Ectodermal cell (in vitro differentiated cells): Measurements from ENCODE around the gene MID1.

ENCODE experiments used
- H3K27ac ChIP-seq: 2 replicates; pipeline ENCODE4 v1.7.0; 2013; ENCODE audit warnings: mild to moderate bottlenecking, low read depth, low read length; ENCODE audit not compliant: insufficient read depth, poor library complexity, severe bottlenecking
- H3K27me3 ChIP-seq: 2 replicates; pipeline ENCODE4 v1.7.0; 2013; ENCODE audit warnings: mild to moderate bottlenecking, low read length; ENCODE audit not compliant: insufficient read depth, control insufficient read depth, poor library complexity, severe bottlenecking
- H3K36me3 ChIP-seq: one replicate; pipeline ENCODE4 v1.7.0; 2013; ENCODE audit warnings: low read length; ENCODE audit not compliant: control insufficient read depth, insufficient read depth
- H3K4me1 ChIP-seq: one replicate; pipeline ENCODE4 v1.7.0; 2013; ENCODE audit warnings: low read length; ENCODE audit not compliant: control insufficient read depth, insufficient read depth
- H3K4me3 ChIP-seq: 2 replicates; pipeline ENCODE4 v1.7.0; 2013; ENCODE audit warnings: low read depth, low read length, control low read depth; ENCODE audit not compliant: insufficient read depth
- H3K9me3 ChIP-seq: 2 replicates; pipeline ENCODE4 v1.7.0; 2013; ENCODE audit warnings: mild to moderate bottlenecking, low read length, moderate library complexity; ENCODE audit not compliant: control insufficient read depth
- WGBS, 2 experiments: methylation state at CpG; one replicate each; pipeline ENCODE4 v1.1.7; 2013; ENCODE audit warnings: missing lambda C conversion rate in 2 of 2; 5-methylcytosine and 5-hydroxymethylcytosine counted together

Gene MID1

DNA sequence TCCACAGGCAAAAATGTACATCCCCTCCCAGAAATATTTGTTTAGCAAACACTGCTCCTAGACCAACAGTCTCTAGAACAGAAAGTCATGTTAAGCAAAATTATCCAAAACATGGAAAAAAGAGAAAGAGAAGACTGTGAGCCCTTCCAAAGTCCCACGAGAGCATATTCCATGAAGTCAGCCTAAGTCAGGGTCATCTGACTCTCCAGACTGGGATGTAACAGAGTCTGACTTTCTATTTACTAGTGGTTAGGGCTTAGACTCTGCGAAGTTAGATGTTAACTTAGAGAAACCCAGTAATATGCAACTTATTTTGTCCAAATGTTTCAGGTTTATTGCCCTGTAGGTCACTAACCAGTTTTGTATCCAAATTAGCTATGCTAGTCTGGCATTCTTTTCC, 102.3 kb downstream of the MID1 start:
- no peaks in the 10 kb centered on the region for H3K9me3 ChIP-seq
- H3K4me1 ChIP-seq = no peaks in the 10 kb centered on the region
- WGBS, 2 experiments = 95 to 100% methylated on average over 2 of the region's 2 CpGs
- no peaks in the 10 kb centered on the region for H3K36me3 ChIP-seq
- no peak overlapping the region for H3K4me3 ChIP-seq
- H3K27me3 ChIP-seq = no peaks in the 10 kb centered on the region
- H3K27ac ChIP-seq = no peak overlapping the region

DNA sequence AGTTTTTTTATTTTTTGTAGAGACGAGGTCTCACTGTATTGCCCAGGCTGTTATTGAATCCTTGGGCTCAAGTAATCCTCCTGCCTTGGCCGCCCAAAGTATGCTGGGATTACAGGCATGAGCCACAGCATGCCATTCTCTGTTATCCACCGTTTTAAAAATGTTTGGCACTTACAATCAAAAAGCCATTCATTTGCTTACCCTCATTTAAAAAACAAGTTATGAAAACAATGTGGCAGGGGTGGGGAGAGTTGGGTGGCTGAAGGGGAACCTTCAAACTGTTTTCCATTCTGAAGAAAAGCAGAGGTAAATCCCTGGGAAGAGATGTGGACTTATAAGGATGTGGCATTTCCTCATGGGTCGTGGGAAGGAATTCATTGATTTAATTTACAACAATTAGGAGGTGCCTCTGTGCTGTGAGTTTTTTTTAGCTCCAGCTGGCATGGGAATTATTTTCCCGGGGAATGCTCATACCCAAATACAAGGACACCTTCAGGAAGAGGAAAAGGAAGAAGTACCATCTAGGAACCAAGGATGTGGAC, 103.5 kb downstream of the MID1 start:
- H3K9me3 ChIP-seq = no peaks in the 10 kb centered on the region
- 83 to 96% methylated on average over 4 to 5 of the region's 5 CpGs for WGBS, 2 experiments
- no peak overlapping the region for H3K27ac ChIP-seq
- H3K27me3 ChIP-seq = no peaks in the 10 kb centered on the region
- no peaks in the 10 kb centered on the region for H3K4me1 ChIP-seq
- no peaks in the 10 kb centered on the region for H3K36me3 ChIP-seq
- H3K4me3 ChIP-seq = no peak overlapping the region

DNA sequence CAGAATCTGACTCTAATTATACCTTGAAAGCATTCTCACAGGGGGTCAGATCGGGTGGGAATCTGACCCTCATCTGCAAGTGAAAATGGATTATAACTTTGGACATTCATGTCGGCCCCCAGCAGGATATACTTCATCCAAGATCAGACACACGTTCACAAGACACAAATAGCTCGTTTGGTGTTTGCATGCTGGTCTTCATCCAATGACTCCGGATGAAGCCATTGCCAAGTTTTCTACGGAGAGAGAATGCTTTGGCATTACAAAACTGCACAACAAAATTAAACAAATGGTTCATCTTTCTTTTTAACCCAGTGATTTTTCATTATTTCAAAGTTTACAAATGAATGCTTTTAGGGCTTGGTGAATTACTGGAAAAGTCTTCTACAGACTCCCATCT, 105.5 kb downstream of the MID1 start:
- H3K4me1 ChIP-seq = no peaks in the 10 kb centered on the region
- H3K27me3 ChIP-seq = no peaks in the 10 kb centered on the region
- H3K36me3 ChIP-seq = no peaks in the 10 kb centered on the region
- 91 to 93% methylated on average over 6 of the region's 6 CpGs for WGBS, 2 experiments
- no peaks in the 10 kb centered on the region for H3K9me3 ChIP-seq
- no peak overlapping the region for H3K4me3 ChIP-seq
- no peak overlapping the region for H3K27ac ChIP-seq

DNA sequence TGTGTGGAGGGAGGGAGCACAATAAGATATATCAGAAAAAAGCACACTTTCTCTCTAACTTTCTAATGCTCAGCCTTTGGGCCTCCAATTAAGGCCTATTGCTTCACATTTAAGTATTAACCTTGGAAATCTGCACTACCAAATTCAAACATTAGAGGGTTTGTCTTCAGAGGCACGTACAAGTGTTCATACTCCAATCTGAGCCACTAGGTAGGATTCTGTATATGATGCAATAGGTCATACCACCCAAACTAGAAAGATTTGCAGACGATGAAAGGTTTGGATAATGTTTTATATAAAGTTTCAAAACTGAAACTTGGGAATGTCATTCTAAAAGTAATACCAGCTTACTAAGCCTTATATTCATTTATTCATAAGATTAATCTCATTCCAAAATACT, 106.4 kb downstream of the MID1 start:
- Histone ChIP-seq H3K4me1 (peaks cover 5% of the 10 kb centered on the region), H3K36me3 (no peaks in the 10 kb centered on the region), H3K4me3 (no peak overlapping the region), H3K27ac (no peak overlapping the region), H3K9me3 (no peaks in the 10 kb centered on the region), H3K27me3 (no peaks in the 10 kb centered on the region)
- no CpG with 5 or more reads among the region's 2 CpGs for WGBS, 2 experiments

DNA sequence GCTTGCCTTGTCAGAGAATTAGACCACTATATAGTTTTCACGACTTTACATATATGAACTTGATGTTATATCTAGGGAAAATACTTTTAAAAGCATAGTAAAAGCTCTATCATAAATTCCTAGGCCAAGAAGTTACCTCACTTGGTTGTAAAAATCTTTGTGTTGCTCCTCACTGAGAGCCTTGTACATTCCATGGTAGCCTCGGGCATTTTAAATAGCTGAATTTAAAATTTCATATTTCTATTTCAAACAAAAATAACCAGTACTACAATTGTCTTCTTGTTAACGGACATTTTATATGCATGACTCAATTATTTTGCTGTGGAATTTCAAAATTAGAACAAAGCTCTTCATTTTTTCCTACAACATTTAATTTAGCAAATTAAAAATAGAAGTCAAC, 107.6 kb downstream of the MID1 start:
- H3K36me3 ChIP-seq = no peaks in the 10 kb centered on the region
- H3K4me3 ChIP-seq = no peak overlapping the region
- WGBS, 2 experiments = 95% methylated on average over 2 of the region's 3 CpGs; no CpG with 5 or more reads in 1 of the 2 experiments
- peaks cover 5% of the 10 kb centered on the region for H3K4me1 ChIP-seq
- H3K27me3 ChIP-seq = no peaks in the 10 kb centered on the region
- no peaks in the 10 kb centered on the region for H3K9me3 ChIP-seq
- no peak overlapping the region for H3K27ac ChIP-seq

DNA sequence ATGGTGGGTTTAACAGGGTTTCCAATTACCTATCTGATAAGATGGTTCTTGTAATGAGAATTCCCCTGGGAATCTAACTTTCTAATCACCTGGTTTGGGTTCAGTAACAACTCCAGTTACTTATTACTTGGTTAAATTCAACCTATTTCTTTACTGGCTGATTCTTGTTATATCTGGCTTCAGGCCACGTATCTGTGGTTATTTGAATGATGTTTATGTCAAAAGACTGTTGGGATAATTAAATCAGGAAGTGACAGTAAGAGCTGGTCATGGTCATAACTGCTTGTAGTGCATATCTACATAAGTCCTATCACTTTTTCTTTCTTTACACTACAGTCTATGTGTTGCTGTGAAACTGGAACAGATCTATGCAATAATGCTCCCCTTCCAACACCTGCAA, 108.1 kb downstream of the MID1 start:
- Histone ChIP-seq H3K9me3 (no peaks in the 10 kb centered on the region), H3K36me3 (no peaks in the 10 kb centered on the region), H3K4me1 (peaks cover 5% of the 10 kb centered on the region), H3K27ac (no peak overlapping the region), H3K27me3 (no peaks in the 10 kb centered on the region), H3K4me3 (no peak overlapping the region)
- 100% methylated on average over 1 of the region's 1 CpG for WGBS, 2 experiments

DNA sequence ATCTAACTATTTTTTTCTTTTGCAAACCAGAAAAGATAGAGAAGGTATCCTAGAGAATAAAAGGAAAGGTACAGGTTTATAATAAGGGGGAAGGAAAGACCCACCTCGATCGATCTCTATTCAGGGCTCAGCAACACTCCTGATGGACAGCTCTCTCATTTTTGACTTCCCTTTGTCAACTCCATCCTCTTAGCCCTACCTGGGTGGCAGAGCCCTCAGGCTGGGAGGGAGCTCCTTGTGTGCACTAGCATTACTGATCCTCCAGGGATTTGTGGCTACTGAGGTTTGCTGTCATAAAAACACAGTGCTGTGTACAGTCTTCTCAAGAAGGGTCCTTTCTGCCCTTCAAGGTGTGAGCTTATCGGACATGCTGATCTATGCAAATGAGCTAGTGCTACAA, 111.0 kb downstream of the MID1 start:
- no peaks in the 10 kb centered on the region for H3K36me3 ChIP-seq
- peaks cover 5% of the 10 kb centered on the region for H3K4me1 ChIP-seq
- no peaks in the 10 kb centered on the region for H3K9me3 ChIP-seq
- H3K27ac ChIP-seq = no peak overlapping the region
- 35 to 42% methylated on average over 3 of the region's 3 CpGs for WGBS, 2 experiments
- H3K4me3 ChIP-seq = no peak overlapping the region
- no peaks in the 10 kb centered on the region for H3K27me3 ChIP-seq

DNA sequence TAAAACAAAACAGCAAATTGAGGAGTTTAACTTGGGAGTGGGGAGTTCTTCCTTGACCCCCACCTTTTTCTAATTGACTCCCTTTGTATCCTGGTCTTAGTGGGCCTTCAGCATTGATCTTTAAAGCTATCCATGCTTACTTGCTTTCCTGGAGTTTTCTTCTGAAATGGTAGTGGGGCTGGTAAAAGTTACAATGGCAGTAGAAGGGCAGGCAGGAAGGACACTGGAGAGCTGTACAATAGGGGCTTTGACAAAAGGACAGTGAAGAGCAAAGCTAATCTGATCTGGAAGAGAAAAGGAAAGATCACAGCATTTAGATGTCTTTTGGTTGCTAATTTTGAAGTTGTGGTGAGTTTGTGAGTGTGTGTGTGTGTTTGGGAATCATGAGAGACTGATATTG, 111.5 kb downstream of the MID1 start:
- H3K36me3 ChIP-seq = no peaks in the 10 kb centered on the region
- peaks cover 5% of the 10 kb centered on the region for H3K4me1 ChIP-seq
- no peak overlapping the region for H3K27ac ChIP-seq
- H3K27me3 ChIP-seq = no peaks in the 10 kb centered on the region
- no peak overlapping the region for H3K4me3 ChIP-seq
- no peaks in the 10 kb centered on the region for H3K9me3 ChIP-seq

DNA sequence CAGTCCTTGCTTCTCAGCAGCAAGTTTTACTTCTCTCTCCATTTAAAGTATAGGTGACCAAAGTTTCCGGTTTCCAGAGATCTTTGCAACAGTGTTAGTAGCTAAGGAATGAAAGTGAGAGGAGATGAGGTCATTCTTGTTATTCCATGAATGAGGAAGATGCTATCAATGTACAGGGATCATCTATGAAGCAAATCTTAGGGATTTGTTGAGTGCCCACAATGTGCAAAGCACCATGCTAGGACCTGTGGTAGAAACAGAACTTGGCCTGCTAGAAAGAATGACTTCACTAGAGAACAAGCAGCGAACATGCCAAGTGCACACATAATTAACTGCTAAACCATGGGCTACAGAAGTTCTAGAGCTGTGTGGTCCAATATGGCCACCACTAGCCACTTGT, 112.5 kb downstream of the MID1 start:
- Histone ChIP-seq H3K27ac (no peak overlapping the region), H3K9me3 (no peaks in the 10 kb centered on the region), H3K4me3 (no peak overlapping the region), H3K36me3 (no peaks in the 10 kb centered on the region), H3K27me3 (no peaks in the 10 kb centered on the region), H3K4me1 (peaks cover 5% of the 10 kb centered on the region)
- WGBS, 2 experiments = 91 to 98% methylated on average over 2 of the region's 2 CpGs

DNA sequence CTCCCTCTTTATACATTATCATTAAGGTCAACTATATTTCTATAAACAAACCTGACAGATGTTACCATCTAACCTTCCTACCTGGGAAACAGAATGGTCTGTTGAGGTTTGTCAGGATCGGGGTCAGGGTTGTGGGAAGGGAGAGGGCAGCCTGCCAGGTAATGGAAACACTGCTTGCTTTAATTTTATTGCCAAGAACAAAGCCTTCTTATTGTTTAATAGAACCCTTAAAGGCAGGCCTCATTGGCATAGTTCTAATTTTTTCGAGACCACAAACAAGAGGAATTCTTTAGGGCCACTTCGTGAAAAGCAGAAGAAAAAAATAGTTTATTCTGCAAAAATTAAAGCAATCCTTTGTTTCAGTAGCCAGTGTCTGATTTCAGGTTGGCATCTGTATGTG, 113.2 kb downstream of the MID1 start:
- peaks cover 5% of the 10 kb centered on the region for H3K4me1 ChIP-seq
- H3K27ac ChIP-seq = no peak overlapping the region
- H3K27me3 ChIP-seq = no peaks in the 10 kb centered on the region
- WGBS, 2 experiments = 85 to 96% methylated on average over 3 of the region's 3 CpGs
- no peaks in the 10 kb centered on the region for H3K36me3 ChIP-seq
- no peaks in the 10 kb centered on the region for H3K9me3 ChIP-seq
- H3K4me3 ChIP-seq = no peak overlapping the region

DNA sequence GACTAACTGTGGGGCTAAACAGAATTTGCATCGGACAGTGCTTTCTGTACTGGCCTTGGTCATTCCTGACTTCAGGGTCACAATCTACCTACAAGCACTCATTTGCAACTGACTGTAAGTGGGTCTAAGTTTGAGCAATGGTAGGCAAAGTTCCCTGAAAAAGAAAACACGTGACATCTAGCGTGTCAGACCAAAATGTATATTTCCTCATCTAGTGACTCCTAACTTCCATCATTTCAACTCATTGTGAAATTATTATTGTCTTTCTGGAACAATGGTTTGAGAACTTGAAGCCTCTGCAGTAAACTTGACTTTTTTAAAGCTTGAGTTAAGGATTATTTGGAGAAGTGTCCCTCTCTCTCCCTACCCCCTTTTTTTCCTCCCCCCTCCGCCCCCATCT, 113.6 kb downstream of the MID1 start:
- no peak overlapping the region for H3K4me3 ChIP-seq
- H3K4me1 ChIP-seq = peaks cover 5% of the 10 kb centered on the region
- no peaks in the 10 kb centered on the region for H3K36me3 ChIP-seq
- H3K27ac ChIP-seq = no peak overlapping the region
- 94 to 100% methylated on average over 1 of the region's 4 CpGs for WGBS, 2 experiments
- H3K27me3 ChIP-seq = no peaks in the 10 kb centered on the region
- no peaks in the 10 kb centered on the region for H3K9me3 ChIP-seq
